Hematopoietic multipotent progenitor cell treated with erythropoietin and hydrocortisone succinate and interleukin-3 and kit ligand, for 15 days (in vitro differentiated cells): ENCODE results near the gene DELE1.
"Not testable (repeated sequence)": the region's sequence is repeated elsewhere in the genome, so short reads cannot be mapped to it uniquely, and the experiment has no call there.

Experiments
- DNase-seq: peaks from one replicate; pipeline ENCODE4 v3.0.0-alpha.2; 2015; ENCODE audit warnings: low spot score

DELE1 gene

GRCh38 chr5:141889282-141889871, 34.3 kb upstream of the DELE1 start:
- DNase-seq = no peak

GRCh38 chr5:141890429-141890828, 33.2 kb upstream of the DELE1 start:
- not testable (repeated sequence) for DNase-seq

GRCh38 chr5:141897425-141897824, 26.2 kb upstream of the DELE1 start:
- DNase-seq = no peak

GRCh38 chr5:141898448-141899049, 25.1 kb upstream of the DELE1 start:
- DNase-seq = no peak

- DNase-seq = no peak
These were observed 21.5 kb upstream of the DELE1 start for GRCh38 chr5:141902015-141902814.

GRCh38 chr5:141903261-141903660, 20.4 kb upstream of the DELE1 start:
- DNase-seq = no peak

GRCh38 chr5:141904551-141904950, 19.1 kb upstream of the DELE1 start:
- no peak for DNase-seq

- DNase-seq = no peak
These were observed 17.2 kb upstream of the DELE1 start for GRCh38 chr5:141906517-141906916.

GRCh38 chr5:141906972-141907371, 16.7 kb upstream of the DELE1 start:
- DNase-seq = no peak

GRCh38 chr5:141908796-141909195, 14.9 kb upstream of the DELE1 start:
- no peak for DNase-seq

- DNase-seq = no peak
These were observed 14.5 kb upstream of the DELE1 start for GRCh38 chr5:141909212-141909611.

GRCh38 chr5:141910271-141910673, 13.4 kb upstream of the DELE1 start:
- no peak for DNase-seq

- DNase-seq = no peak
These were observed 10.0 kb upstream of the DELE1 start for GRCh38 chr5:141913560-141914198.

GRCh38 chr5:141914199-141914743, 9.4 kb upstream of the DELE1 start:
- DNase-seq = no peak

GRCh38 chr5:141914797-141915196, 8.9 kb upstream of the DELE1 start:
- DNase-seq = no peak

GRCh38 chr5:141915881-141916336, 7.8 kb upstream of the DELE1 start:
- no peak for DNase-seq

- no peak for DNase-seq
These were observed 7.1 kb upstream of the DELE1 start for GRCh38 chr5:141916522-141916921.

- no peak for DNase-seq
These were observed 5.9 kb upstream of the DELE1 start for GRCh38 chr5:141917760-141918159.

GRCh38 chr5:141919218-141920119, 4.2 kb upstream of the DELE1 start:
- DNase-seq = no peak

GRCh38 chr5:141920771-141921170, 2.9 kb upstream of the DELE1 start:
- no peak for DNase-seq

- DNase-seq = peak; percentile 18
These were observed 734 bp upstream of the DELE1 start for GRCh38 chr5:141922827-141923447.
